B cell (primary cell): ENCODE measurements around the gene GLCE. TPM values are rescaled to one million over a fixed set of nuclear protein-coding genes. Genes with fewer than 3 reads are reported as not detected.

Source experiments
- ATAC-seq: fragments of 200-7000 bp; cut with Tn5 transposase; one replicate; pipeline ENCODE4 v1.10.0; 2021; ENCODE audit warnings: low read depth, mild to moderate bottlenecking, moderate number of reproducible peaks, moderate library complexity
- CTCF ChIA-PET: fragments of 350-600 bp; sonication (Branson Sonifier 250); formaldehyde crosslinking; loops from one replicate; lab custom pipeline; 2021; ENCODE audit warnings: antibody characterized with exemption, inconsistent platforms; lab: Charles Lee
- POLR2A ChIA-PET: fragments of 350-600 bp; sonication (Branson Sonifier 250); formaldehyde crosslinking; loops from one replicate; lab custom pipeline; 2021; ENCODE audit warnings: antibody characterized with exemption; lab: Charles Lee
- DNase-seq: peaks from one replicate; pipeline ENCODE4 v3.0.0; 2013
- H2AFZ ChIP-seq: 2 replicates; pipeline ENCODE4 v1.6.1; 2012; ENCODE audit warnings: mild to moderate bottlenecking, low read depth, low read length; ENCODE audit not compliant: insufficient read depth, poor library complexity, severe bottlenecking
- H3K27ac ChIP-seq, 2 donors: 1 replicate in 1 of 2; 2 replicates in 1 of 2; pipeline ENCODE4 v1.5.1; 2012 to 2013; ENCODE audit warnings: low read length in 2 of 2, mild to moderate bottlenecking in 2 of 2, moderate library complexity in 1 of 2
- H3K27me3 ChIP-seq, 4 experiments: fragments of 200-600 bp in 1 of 4; sonication (generic) in 1 of 4; replicated peaks in 1 of 4; 1 replicate in 2 of 4; 2 replicates in 2 of 4; pipeline versions ENCODE4 v1.6.1 to v1.7.0; 2013 to 2016; ENCODE audit warnings: low read length in 3 of 4, mild to moderate bottlenecking in 2 of 4, mixed read lengths in 1 of 4, moderate library complexity in 1 of 4; ENCODE audit not compliant: insufficient read depth in 4 of 4, control insufficient read depth in 3 of 4; ENCODE audit errors: control extremely low read depth in 1 of 4
- H3K36me3 ChIP-seq, 2 experiments: replicated peaks in 1 of 2; 1 replicate in 1 of 2; 2 replicates in 1 of 2; pipeline versions ENCODE4 v1.6.1 to v1.7.1; 2013; ENCODE audit warnings: low read length in 1 of 2; ENCODE audit not compliant: insufficient read depth in 2 of 2, control insufficient read depth in 1 of 2; ENCODE audit errors: control extremely low read depth in 1 of 2, extremely low read depth in 1 of 2
- H3K4me1 ChIP-seq, 2 donors: fragments of 200-600 bp in 1 of 2; sonication (generic) in 1 of 2; 1 replicate in 1 of 2; 2 replicates in 1 of 2; pipeline versions ENCODE4 v1.5.1 to v1.6.1; 2013 to 2017; ENCODE audit warnings: low read length in 2 of 2; ENCODE audit not compliant: control insufficient read depth in 2 of 2, insufficient read depth in 2 of 2
- H3K4me2 ChIP-seq: replicated peaks from 2 replicates; pipeline ENCODE3; 2012; ENCODE audit warnings: mild to moderate bottlenecking, low read depth, low read length; ENCODE audit not compliant: poor library complexity, severe bottlenecking
- H3K4me3 ChIP-seq, 5 experiments: fragments of 200-600 bp in 1 of 5; sonication (generic) in 1 of 5; 1 replicate in 3 of 5; 2 replicates in 2 of 5; pipeline versions ENCODE4 v1.5.1 to v1.7.0; 2011 to 2016; ENCODE audit warnings: low read length in 4 of 5, mild to moderate bottlenecking in 4 of 5, low read depth in 2 of 5, control low read depth in 1 of 5, moderate library complexity in 1 of 5; ENCODE audit not compliant: insufficient read depth in 1 of 5; ENCODE audit errors: control extremely low read depth in 1 of 5, extremely low read depth in 1 of 5
- H3K79me2 ChIP-seq: fragments of 200-600 bp; sonication (generic); one replicate; pipeline ENCODE4 v1.6.0; 2016; ENCODE audit warnings: low read length; ENCODE audit not compliant: control insufficient read depth, insufficient read depth
- H3K9ac ChIP-seq: fragments of 200-600 bp; sonication (generic); 2 replicates; pipeline ENCODE4 v1.6.1; 2017; ENCODE audit warnings: mild to moderate bottlenecking, low read length, moderate library complexity
- H3K9me3 ChIP-seq, 3 donors: one replicate each; pipeline versions ENCODE4 v1.6.1 to v1.7.1; 2013; ENCODE audit warnings: low read length in 2 of 3; ENCODE audit not compliant: control insufficient read depth in 2 of 3, insufficient read depth in 1 of 3; ENCODE audit errors: control extremely low read depth in 1 of 3
- H4K20me1 ChIP-seq: 2 replicates; pipeline ENCODE4 v1.6.0; 2012; ENCODE audit warnings: mild to moderate bottlenecking, low read length; ENCODE audit not compliant: insufficient read depth, control insufficient read depth, poor library complexity, severe bottlenecking
- H3K27ac Mint-ChIP-seq: one replicate; pipeline ENCODE4 v1.8.0; 2021; ENCODE audit warnings: mixed read lengths
- H3K27me3 Mint-ChIP-seq: one replicate; pipeline ENCODE4 v1.8.0; 2021; ENCODE audit warnings: mixed read lengths
- H3K4me1 Mint-ChIP-seq: one replicate; pipeline ENCODE4 v1.8.0; 2021; ENCODE audit warnings: mixed read lengths
- H3K4me3 Mint-ChIP-seq: one replicate; pipeline ENCODE4 v1.8.0; 2021; ENCODE audit warnings: mixed read lengths
- H3K9me3 Mint-ChIP-seq: one replicate; pipeline ENCODE4 v1.8.0; 2022; ENCODE audit warnings: mixed read lengths; ENCODE audit not compliant: insufficient read depth
- EZH2 ChIP-seq: IDR thresholded peaks from 2 replicates; pipeline ENCODE4 v1.6.1; 2012; ENCODE audit warnings: borderline replicate concordance, low read depth, mild to moderate bottlenecking, moderate library complexity, low read length; ENCODE audit not compliant: insufficient read depth, poor library complexity, severe bottlenecking
- WGBS: methylation state at CpG from one replicate; pipeline ENCODE4 v1.1.5; 2013; ENCODE audit warnings: missing lambda C conversion rate; ENCODE audit not compliant: insufficient coverage; 5-methylcytosine and 5-hydroxymethylcytosine counted together
- intact Hi-C: fragments of 100-400 bp; cut with micrococcal nuclease; formaldehyde crosslinking; loops from one replicate; pipeline ENCODE4 v1.10.0; 2022
- polyA plus RNA-seq: library from polyadenylated mRNA; depleted of rRNA; stranded (reverse); fragments of >200 nt; gene quantifications from 2 replicates; pipeline ENCODE4 v1.2.3, GENCODE V29; 2012
- total RNA-seq, 2 donors: library from RNA; stranded (reverse); fragments of 120-200 nt in 1 of 2; gene quantifications; 1 replicate in 1 of 2; 2 replicates in 1 of 2; pipeline versions ENCODE4 v1.2.3 to v1.2.4, GENCODE V29; 2013 to 2022
- TF ChIP-seq, protein P1 (sequence below): fragments of 200-600 bp; IDR thresholded peaks from one replicate; pipeline ENCODE4 v1.8.0; 2022; ENCODE audit warnings: antibody characterized with exemption, mild to moderate bottlenecking

The GLCE gene
- total and polyA plus RNA-seq, 2 donors (not counting 1 experiment from before 2014, with no cell fraction given) = 3.0 to 5.3 TPM

DNA sequence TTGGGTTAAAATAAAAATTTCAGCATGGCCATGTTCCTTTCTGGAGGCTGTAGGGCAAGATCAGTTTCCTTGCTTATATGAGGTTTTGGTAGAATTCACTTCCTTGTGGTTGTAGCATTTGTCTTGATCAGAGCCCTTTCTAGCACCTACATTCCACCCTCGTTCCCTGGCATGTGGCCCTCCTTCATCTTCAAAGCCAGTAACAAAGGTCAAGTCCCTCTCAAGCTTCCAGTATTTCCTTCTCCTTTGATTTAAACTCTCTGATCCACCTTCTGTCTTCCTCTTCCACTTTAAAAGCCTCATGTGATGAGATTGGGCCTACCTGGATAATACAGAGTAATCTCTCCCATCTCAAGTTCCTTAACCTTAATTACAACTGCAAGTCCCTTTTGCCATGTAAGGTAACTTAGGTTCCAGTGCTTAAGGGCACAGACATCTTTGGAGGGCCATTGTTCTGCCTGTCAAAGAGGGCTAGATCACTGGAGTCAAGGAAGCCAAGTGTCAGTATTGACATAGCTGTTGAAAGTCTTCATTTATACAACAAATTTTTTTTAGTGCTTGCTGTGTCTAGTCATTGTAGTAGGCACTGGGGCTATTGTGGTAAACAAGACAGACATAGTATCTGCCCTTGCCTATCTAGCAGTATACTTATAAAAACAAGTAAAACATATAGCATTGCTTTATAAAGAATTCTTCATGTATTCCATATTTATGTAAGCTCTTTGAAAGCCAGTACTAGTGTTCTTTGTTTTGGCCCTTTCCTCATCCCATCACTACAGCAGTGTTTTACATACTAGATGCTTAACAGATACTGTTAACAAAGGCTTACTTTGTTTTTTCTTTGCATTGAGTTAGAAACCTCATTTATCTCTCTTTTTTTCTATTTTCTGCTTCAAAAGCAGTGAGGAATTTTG lies 40.7 kb downstream of the GLCE start:
- no peak overlapping the region for H2AFZ ChIP-seq
- Mint-ChIP-seq H3K4me3 (no peak overlapping the region), H3K27me3 (no peaks in the 10 kb centered on the region), H3K9me3 (no peaks in the 10 kb centered on the region), H3K4me1 (no peaks in the 10 kb centered on the region), H3K27ac (no peak overlapping the region)
- 80% methylated on average over 1 of the region's 1 CpG for WGBS
- ChIA-PET POLR2A (no interaction called here), CTCF (interaction anchor here (0.6 to 1.2 kb wide), 2 partner anchors 17 to 1393 kb away, joined by 3 read pairs; no protein-coding TSS in a partner anchor)
- H3K9ac ChIP-seq = no peak overlapping the region
- no peaks in the 10 kb centered on the region for H3K4me1 ChIP-seq
- H4K20me1 ChIP-seq = no peaks in the 10 kb centered on the region
- no peaks in the 10 kb centered on the region for H3K79me2 ChIP-seq
- no peak overlapping the region for H3K4me3 ChIP-seq
- no peak overlapping the region for H3K27ac ChIP-seq
- intact Hi-C loops = no loop called here
- ATAC-seq = no peak
- TF ChIP-seq, protein P1, sequence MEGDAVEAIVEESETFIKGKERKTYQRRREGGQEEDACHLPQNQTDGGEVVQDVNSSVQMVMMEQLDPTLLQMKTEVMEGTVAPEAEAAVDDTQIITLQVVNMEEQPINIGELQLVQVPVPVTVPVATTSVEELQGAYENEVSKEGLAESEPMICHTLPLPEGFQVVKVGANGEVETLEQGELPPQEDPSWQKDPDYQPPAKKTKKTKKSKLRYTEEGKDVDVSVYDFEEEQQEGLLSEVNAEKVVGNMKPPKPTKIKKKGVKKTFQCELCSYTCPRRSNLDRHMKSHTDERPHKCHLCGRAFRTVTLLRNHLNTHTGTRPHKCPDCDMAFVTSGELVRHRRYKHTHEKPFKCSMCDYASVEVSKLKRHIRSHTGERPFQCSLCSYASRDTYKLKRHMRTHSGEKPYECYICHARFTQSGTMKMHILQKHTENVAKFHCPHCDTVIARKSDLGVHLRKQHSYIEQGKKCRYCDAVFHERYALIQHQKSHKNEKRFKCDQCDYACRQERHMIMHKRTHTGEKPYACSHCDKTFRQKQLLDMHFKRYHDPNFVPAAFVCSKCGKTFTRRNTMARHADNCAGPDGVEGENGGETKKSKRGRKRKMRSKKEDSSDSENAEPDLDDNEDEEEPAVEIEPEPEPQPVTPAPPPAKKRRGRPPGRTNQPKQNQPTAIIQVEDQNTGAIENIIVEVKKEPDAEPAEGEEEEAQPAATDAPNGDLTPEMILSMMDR = no peak
- no peak for TF ChIP-seq EZH2
- no peak for DNase-seq
- no peak overlapping the region for H3K4me2 ChIP-seq
- H3K27me3 ChIP-seq = no peaks in the 10 kb centered on the region
- no peaks in the 10 kb centered on the region for H3K36me3 ChIP-seq
- H3K9me3 ChIP-seq = no peaks in the 10 kb centered on the region

DNA sequence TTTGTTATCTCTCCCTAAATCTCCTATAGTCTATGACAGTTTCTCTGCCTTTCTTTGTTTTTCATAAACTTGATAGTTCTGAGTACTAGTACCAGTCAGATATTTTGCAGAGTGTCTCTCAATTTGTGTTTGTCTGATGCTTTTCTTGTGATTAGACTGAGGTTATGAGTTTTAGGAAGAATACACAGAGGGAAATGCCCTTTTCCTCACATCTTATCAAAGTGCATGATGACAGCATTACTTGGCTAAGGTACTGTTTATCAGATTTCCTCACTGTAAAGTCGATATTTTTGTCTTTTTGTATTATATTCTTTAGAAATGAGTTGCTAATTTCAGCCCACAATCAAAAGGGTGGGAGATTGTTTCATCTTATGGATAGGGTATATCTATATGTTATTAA lies 45.6 kb downstream of the GLCE start:
- H3K27ac ChIP-seq = no peak overlapping the region
- WGBS = no CpG with 5 or more reads among the region's 1 CpG
- H4K20me1 ChIP-seq = no peaks in the 10 kb centered on the region
- H3K4me3 ChIP-seq = no peak overlapping the region
- no peaks in the 10 kb centered on the region for H3K79me2 ChIP-seq
- H3K4me1 ChIP-seq = no peaks in the 10 kb centered on the region
- Mint-ChIP-seq H3K4me1 (no peaks in the 10 kb centered on the region), H3K27ac (no peak overlapping the region), H3K27me3 (no peaks in the 10 kb centered on the region), H3K4me3 (no peak overlapping the region), H3K9me3 (no peaks in the 10 kb centered on the region)
- no peaks in the 10 kb centered on the region for H3K27me3 ChIP-seq
- ATAC-seq (no peak), DNase-seq (no peak)
- no peaks in the 10 kb centered on the region for H3K36me3 ChIP-seq
- no peak overlapping the region for H3K9ac ChIP-seq
- intact Hi-C loops = no loop called here
- CTCF ChIA-PET = no interaction called here
- no peak overlapping the region for H3K4me2 ChIP-seq
- POLR2A ChIA-PET = no interaction called here
- H3K9me3 ChIP-seq = no peaks in the 10 kb centered on the region
- TF ChIP-seq, protein P1 = no peak
- TF ChIP-seq EZH2 = no peak
- H2AFZ ChIP-seq = no peak overlapping the region
